ENCODE measurements around the gene PAX9.

- TF ChIP-seq TAF1 (IDR thresholded peaks at IDR 0.05; ENCODE audit: borderline replicate concordance, insufficient read depth, low read length) (no peak), POLR2AphosphoS5 (IDR thresholded peaks at IDR 0.05; ENCODE audit: low read depth, low read length) (no peak)
Observed at GRCh38 chr14:36675581-36675980, 13.9 kb downstream of the PAX9 start.
